Measurements from ENCODE around the gene SNHG17.

DNA sequence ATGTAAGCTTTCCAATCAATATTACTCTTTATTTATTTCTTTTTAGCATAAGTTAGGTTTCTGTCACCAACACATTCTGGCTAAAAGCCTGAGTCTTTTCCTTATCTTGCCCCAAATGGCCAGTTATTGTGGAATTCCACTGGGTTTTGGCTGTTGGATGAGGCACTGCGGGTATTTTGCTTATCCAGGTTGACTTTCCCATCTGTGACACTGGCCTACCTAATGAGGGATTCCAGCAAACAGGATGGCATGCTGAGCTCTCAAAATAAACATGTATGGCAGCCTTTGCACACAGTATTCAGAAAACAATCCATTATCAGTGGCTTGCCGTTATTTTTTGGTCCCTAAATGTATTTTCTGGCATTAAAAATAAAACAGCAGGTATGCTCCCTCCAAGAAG is 31.0 kb upstream of the SNHG17 start:
- TF ChIP-seq, protein P1, sequence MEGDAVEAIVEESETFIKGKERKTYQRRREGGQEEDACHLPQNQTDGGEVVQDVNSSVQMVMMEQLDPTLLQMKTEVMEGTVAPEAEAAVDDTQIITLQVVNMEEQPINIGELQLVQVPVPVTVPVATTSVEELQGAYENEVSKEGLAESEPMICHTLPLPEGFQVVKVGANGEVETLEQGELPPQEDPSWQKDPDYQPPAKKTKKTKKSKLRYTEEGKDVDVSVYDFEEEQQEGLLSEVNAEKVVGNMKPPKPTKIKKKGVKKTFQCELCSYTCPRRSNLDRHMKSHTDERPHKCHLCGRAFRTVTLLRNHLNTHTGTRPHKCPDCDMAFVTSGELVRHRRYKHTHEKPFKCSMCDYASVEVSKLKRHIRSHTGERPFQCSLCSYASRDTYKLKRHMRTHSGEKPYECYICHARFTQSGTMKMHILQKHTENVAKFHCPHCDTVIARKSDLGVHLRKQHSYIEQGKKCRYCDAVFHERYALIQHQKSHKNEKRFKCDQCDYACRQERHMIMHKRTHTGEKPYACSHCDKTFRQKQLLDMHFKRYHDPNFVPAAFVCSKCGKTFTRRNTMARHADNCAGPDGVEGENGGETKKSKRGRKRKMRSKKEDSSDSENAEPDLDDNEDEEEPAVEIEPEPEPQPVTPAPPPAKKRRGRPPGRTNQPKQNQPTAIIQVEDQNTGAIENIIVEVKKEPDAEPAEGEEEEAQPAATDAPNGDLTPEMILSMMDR (IDR thresholded peaks at IDR 0.05; ENCODE audit: insufficient read depth, low read length): no peak
- TF ChIP-seq, protein P2, sequence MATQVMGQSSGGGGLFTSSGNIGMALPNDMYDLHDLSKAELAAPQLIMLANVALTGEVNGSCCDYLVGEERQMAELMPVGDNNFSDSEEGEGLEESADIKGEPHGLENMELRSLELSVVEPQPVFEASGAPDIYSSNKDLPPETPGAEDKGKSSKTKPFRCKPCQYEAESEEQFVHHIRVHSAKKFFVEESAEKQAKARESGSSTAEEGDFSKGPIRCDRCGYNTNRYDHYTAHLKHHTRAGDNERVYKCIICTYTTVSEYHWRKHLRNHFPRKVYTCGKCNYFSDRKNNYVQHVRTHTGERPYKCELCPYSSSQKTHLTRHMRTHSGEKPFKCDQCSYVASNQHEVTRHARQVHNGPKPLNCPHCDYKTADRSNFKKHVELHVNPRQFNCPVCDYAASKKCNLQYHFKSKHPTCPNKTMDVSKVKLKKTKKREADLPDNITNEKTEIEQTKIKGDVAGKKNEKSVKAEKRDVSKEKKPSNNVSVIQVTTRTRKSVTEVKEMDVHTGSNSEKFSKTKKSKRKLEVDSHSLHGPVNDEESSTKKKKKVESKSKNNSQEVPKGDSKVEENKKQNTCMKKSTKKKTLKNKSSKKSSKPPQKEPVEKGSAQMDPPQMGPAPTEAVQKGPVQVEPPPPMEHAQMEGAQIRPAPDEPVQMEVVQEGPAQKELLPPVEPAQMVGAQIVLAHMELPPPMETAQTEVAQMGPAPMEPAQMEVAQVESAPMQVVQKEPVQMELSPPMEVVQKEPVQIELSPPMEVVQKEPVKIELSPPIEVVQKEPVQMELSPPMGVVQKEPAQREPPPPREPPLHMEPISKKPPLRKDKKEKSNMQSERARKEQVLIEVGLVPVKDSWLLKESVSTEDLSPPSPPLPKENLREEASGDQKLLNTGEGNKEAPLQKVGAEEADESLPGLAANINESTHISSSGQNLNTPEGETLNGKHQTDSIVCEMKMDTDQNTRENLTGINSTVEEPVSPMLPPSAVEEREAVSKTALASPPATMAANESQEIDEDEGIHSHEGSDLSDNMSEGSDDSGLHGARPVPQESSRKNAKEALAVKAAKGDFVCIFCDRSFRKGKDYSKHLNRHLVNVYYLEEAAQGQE (IDR thresholded peaks at IDR 0.05; ENCODE audit: insufficient replicate concordance, low read depth): no peak
- no peak for TF ChIP-seq GABPA (IDR thresholded peaks at IDR 0.05; ENCODE audit: low read depth)
- TF ChIP-seq POLR2AphosphoS5 (IDR thresholded peaks at IDR 0.05; ENCODE audit: low read depth): no peak
- TF ChIP-seq SPI1 (IDR thresholded peaks at IDR 0.05; ENCODE audit: borderline replicate concordance, low read depth): no peak
